Natural killer cell treated with Interleukin-12 subunit alpha and Interleukin-12 subunit beta and Interleukin-15 and Interleukin-18, amount 100 ng/mL, for 72 hours (primary cell): ENCODE results near the gene RBBP5. TPM values are rescaled to one million over a fixed set of nuclear protein-coding genes. Genes with fewer than 3 reads are reported as not detected.
"Not testable (repeated sequence)": the region's sequence is repeated elsewhere in the genome, so short reads cannot be mapped to it uniquely, and the experiment has no call there.

Source experiments
- ATAC-seq, 2 donors: fragments of 150-1000 bp; cut with Tn5 transposase in 1 of 2; sonication (Bioruptor Pico), chemical (Tn5 transposase) in 1 of 2; 2 replicates each; pipeline ENCODE4 v1.10.0; 2021
- DNase-seq: peaks from one replicate; pipeline ENCODE4 v3.0.0; 2022; ENCODE audit warnings: low spot score
- H3K27ac Mint-ChIP-seq, 2 donors: 1 replicate in 1 of 2; 2 replicates in 1 of 2; pipeline ENCODE4 v1.8.0; 2022; ENCODE audit warnings: mixed read lengths in 2 of 2, mild to moderate bottlenecking in 1 of 2, moderate library complexity in 1 of 2
- H3K27me3 Mint-ChIP-seq, 2 donors: 1 replicate in 1 of 2; 2 replicates in 1 of 2; pipeline ENCODE4 v1.8.0; 2022; ENCODE audit warnings: mixed read lengths in 2 of 2
- H3K36me3 Mint-ChIP-seq: one replicate; pipeline ENCODE4 v1.8.0; 2022; ENCODE audit warnings: mixed read lengths
- H3K4me1 Mint-ChIP-seq, 2 donors: 1 replicate in 1 of 2; 2 replicates in 1 of 2; pipeline ENCODE4 v1.8.0; 2022; ENCODE audit warnings: low read depth in 2 of 2, mixed read lengths in 2 of 2, mild to moderate bottlenecking in 1 of 2
- H3K4me3 Mint-ChIP-seq: one replicate; pipeline ENCODE4 v1.8.0; 2022; ENCODE audit warnings: mixed read lengths
- H3K9me3 Mint-ChIP-seq: 2 replicates; pipeline ENCODE4 v1.8.0; 2022; ENCODE audit warnings: mixed read lengths
- total RNA-seq, 2 donors: library from RNA; stranded (reverse); gene quantifications; one replicate each; pipeline ENCODE4 v1.2.3, GENCODE V29; 2022

The RBBP5 gene, protein sequence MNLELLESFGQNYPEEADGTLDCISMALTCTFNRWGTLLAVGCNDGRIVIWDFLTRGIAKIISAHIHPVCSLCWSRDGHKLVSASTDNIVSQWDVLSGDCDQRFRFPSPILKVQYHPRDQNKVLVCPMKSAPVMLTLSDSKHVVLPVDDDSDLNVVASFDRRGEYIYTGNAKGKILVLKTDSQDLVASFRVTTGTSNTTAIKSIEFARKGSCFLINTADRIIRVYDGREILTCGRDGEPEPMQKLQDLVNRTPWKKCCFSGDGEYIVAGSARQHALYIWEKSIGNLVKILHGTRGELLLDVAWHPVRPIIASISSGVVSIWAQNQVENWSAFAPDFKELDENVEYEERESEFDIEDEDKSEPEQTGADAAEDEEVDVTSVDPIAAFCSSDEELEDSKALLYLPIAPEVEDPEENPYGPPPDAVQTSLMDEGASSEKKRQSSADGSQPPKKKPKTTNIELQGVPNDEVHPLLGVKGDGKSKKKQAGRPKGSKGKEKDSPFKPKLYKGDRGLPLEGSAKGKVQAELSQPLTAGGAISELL
- 10 to 100 TPM; 23.8 to 24.7 TPM for total RNA-seq

DNA sequence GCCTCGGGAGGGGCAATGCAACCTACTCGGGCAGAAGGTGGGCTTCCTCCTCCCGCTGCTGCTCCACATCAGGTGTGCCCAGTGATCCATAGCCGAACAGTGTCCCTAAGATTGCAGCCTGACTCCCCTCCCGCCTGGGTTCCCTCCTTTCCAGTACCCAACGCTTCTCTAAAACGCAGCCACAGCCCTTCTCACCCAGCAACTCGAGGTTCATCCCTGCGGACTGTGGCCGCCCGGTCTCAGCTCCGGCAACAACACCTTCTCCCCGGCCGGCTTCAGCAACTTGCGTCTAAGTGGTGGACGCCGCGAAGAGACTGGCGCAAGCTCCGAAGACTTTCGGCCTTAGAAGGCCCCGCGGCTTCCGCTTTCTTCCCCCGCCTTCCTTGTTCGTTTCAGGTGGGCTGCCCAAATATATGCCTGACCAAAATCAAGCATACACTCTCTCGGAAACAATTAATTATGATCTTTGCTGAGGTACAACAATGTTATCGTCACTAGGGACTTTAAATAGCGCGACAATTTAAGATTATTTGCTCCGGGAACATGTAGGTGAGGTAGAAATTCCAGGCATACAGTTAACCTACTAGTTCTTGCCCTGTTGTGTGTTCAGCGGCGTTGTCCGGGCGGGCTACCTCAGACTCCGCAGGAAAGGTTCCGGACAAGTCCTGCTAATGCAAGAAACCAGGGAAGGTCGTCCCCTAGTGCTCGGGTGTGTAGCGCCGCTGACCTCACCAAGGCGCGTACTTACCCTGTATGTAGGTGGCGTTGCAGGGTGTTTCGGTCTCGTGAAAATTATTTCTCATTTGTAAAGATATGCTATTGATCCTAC is at the start of gene RBBP5:
Gene RBBP5, minus strand, starts transcription at position 319 of the 829 bp plus-strand sequence. Its CDS starts 105 bp downstream, at position 214.
- Mint-ChIP-seq H3K4me1 (peaks cover 34 to 40% of the 10 kb centered on the region in 2 donors), H3K4me3 (peak within 1 kb of the TSS; percentile 100), H3K36me3 (peaks cover 13% of the 10 kb centered on the region), H3K9me3 (no peaks in the 10 kb centered on the region), H3K27me3 (no peaks in the 10 kb centered on the region), H3K27ac (peak within 1 kb of the TSS; percentile 99 to 100)
- ATAC-seq, result peak; percentile 99 to 100
- DNase-seq, result peak; percentile 95

DNA sequence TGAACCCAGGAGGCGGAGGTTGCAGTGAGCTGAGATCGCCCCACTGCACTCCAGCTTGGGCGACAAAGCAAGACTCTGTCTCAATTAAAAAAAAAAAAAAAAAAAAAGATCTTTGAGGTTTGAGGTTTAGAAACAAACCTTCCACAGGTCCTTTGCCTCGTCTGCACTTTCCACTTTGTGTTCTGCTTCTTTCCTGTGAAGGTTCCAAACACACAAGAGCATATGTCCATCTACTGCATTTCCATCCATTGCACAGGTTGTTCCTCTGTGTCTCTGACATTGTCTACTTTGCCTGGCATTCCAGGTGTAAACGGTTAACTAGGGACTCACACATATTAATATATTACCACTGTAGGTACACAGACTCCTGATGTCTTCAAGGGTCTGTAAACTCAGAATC is 49.6 kb upstream of the RBBP5 start:
- Mint-ChIP-seq H3K36me3 (peaks cover 18% of the 10 kb centered on the region), H3K4me3 (no peak overlapping the region), H3K27me3 (no peaks in the 10 kb centered on the region), H3K9me3 (no peaks in the 10 kb centered on the region), H3K4me1 (peaks cover 18 to 23% of the 10 kb centered on the region in 2 donors), H3K27ac (no peak overlapping the region)
- DNase-seq (no peak), ATAC-seq (no peak)

DNA sequence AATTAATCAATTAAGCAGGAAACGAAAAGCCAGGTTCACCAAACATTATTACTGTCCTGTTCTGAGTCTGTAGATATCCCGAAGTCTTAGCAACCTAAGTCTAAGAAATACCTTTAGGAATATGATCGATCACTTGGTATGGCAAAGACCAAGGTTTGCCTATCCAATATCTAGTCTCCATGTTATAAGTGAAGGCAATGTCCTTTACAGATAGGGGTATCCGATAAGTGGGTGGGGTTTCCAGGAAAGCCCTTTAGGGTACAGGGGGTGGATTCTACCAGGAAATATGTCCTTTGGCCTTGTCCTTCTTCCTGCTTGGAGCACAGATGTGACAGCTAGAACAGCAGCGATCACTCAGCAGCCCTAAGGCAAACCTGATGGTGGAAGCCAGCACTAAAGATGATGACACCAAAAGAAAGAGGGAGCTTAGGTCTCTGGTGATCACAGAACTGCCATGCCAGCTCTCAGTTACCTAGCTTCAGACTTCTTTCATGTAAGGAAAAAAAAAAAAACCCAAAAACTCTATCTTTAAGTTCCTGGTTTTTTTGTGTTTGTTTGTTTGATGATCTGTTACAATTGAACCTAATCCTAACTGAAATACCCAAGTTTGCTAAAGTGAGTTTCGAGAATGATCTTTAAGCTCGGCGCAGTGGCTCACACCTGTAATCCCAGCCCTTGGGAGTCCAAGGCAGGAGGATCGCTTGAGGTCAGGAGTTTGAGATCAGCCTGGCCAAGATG is 48.9 kb upstream of the RBBP5 start:
- peaks cover 19% of the 10 kb centered on the region for H3K36me3 Mint-ChIP-seq
- ATAC-seq (no peak), DNase-seq (no peak)
- H3K4me3 Mint-ChIP-seq, result no peak overlapping the region
- no peaks in the 10 kb centered on the region for H3K9me3 Mint-ChIP-seq
- H3K27me3 Mint-ChIP-seq, result no peaks in the 10 kb centered on the region
- no peak overlapping the region for H3K27ac Mint-ChIP-seq
- peaks cover 16 to 23% of the 10 kb centered on the region in 2 donors for H3K4me1 Mint-ChIP-seq

DNA sequence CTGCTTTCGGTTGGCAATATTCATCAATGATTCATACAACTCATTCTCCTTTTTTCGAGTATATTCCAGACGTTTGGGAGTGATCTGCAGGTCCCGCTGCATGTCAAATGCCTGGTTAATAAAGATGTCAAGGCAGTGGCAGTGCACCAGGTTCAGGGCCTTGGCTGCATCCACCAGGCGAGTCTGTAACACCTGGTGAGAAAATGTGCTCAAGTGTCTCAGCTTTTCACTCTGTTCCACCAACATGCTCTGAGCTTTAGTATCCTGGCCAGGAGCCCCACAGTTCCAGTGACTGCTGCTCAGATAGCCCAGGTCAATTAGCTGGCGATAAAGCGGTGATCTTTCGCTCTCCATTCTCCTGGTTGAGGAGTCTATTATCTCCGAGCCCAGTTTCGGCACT is 47.5 kb upstream of the RBBP5 start:
- Mint-ChIP-seq H3K4me3 (no peak overlapping the region), H3K4me1 (peaks cover 12 to 23% of the 10 kb centered on the region in 2 donors), H3K9me3 (no peaks in the 10 kb centered on the region), H3K27ac (no peak overlapping the region), H3K36me3 (peaks cover 19% of the 10 kb centered on the region), H3K27me3 (no peaks in the 10 kb centered on the region)
- DNase-seq, result no peak
- no peak for ATAC-seq

DNA sequence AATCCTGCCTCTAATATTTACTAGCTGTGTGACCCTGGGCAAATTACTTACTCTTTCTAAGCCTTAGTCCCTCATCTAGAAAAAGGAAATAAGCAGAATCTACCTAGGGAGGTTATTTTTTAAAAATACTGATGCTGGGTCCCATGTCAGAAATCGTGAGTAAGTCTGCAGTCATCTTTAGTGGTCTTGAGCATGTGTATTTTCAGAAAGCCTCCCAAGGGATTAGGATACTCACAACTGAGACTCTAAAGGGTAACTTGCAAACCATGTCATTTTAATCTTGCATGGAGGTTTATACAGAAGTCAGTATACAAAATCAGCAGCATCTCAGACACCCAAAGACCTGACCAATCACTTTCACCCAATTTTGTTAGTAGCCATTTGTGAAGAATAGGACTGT is 46.5 kb upstream of the RBBP5 start:
- no peaks in the 10 kb centered on the region for H3K9me3 Mint-ChIP-seq
- H3K36me3 Mint-ChIP-seq, result peaks cover 24% of the 10 kb centered on the region
- DNase-seq (no peak), ATAC-seq (no peak)
- no peaks in the 10 kb centered on the region for H3K27me3 Mint-ChIP-seq
- no peak overlapping the region for H3K4me3 Mint-ChIP-seq
- H3K27ac Mint-ChIP-seq, result peak overlapping the region in 1 of 2 donors; percentile 12
- peaks cover 12 to 28% of the 10 kb centered on the region in 2 donors for H3K4me1 Mint-ChIP-seq

DNA sequence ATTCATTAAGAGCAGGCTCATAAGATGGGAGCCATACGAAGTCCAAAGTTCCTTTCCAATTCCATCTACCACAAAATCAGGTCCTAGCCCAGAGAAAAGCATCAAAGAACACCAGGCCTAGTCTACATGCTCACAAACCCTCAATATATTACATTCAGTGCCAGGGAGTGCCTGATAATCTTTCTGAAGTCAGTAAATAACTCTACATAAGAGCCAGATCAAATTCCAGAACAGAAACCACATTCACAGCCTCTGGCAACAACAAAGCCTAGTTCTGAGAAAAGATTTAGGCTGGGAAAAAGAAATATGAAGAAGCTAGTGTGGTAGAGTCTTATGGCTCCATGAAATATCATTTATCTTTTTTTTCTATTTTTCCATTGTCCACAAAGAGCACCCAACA is 40.5 kb upstream of the RBBP5 start:
- no peak for DNase-seq
- ATAC-seq, result no peak
- Mint-ChIP-seq H3K36me3 (peaks cover 36% of the 10 kb centered on the region), H3K27ac (no peak overlapping the region), H3K4me3 (no peak overlapping the region), H3K4me1 (peaks cover 0 to 10% of the 10 kb centered on the region in 2 donors), H3K27me3 (no peaks in the 10 kb centered on the region), H3K9me3 (no peaks in the 10 kb centered on the region)

DNA sequence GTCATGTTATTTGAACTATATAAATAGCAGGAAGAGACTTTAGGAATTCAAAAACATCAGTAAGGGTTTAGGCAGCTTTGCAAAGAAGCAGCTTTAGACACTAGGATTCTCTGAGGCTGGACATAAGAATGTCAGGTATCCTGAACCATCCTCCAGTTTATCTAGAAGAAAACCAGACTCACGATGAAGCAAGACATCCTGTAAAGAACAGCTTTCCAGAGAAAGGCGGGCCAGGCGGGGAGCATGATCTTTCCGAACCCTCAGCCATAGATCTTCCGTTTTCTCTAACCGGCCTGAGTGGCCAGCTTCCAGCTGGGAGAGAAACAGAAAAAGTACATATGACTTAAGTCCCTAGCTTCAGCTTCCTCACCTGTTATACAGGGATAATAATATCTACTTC is 39.3 kb upstream of the RBBP5 start:
- no peak for DNase-seq
- no peak overlapping the region for H3K4me3 Mint-ChIP-seq
- H3K36me3 Mint-ChIP-seq, result peaks cover 40% of the 10 kb centered on the region
- H3K4me1 Mint-ChIP-seq, result peaks cover 0 to 10% of the 10 kb centered on the region in 2 donors
- no peaks in the 10 kb centered on the region for H3K9me3 Mint-ChIP-seq
- H3K27ac Mint-ChIP-seq, result no peak overlapping the region
- ATAC-seq, result no peak
- no peaks in the 10 kb centered on the region for H3K27me3 Mint-ChIP-seq

DNA sequence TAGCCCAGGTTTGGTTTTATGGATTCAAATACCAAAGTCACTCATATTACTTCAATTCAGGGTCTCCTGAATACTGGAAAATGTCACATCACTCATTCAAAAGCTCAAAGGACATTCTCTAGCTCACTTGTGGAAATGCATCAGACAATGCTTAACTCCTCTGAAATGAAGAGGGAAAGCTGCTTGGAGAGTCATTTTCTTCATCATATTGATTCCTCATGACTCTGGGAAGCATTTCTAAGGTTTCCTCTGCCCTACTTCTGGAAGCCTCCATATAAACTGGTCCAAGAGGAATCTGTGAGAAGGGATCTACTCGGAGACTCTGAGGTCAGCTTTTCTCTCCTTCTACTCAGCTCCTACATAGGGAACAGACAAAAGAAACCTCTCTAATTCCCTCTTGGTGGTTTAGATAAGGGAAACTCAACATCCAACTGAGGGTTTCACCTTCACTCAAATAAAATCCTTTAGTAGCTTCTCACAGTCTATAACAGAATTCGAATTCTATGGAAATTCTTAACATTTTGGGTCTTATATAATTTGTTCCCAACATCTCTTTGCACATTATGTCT is 36.4 kb upstream of the RBBP5 start:
- peaks cover 0 to 5% of the 10 kb centered on the region in 2 donors for H3K4me1 Mint-ChIP-seq
- no peaks in the 10 kb centered on the region for H3K27me3 Mint-ChIP-seq
- H3K27ac Mint-ChIP-seq, result no peak overlapping the region
- peaks cover 43% of the 10 kb centered on the region for H3K36me3 Mint-ChIP-seq
- no peak for DNase-seq
- no peak for ATAC-seq
- H3K4me3 Mint-ChIP-seq, result no peak overlapping the region
- H3K9me3 Mint-ChIP-seq, result no peaks in the 10 kb centered on the region

DNA sequence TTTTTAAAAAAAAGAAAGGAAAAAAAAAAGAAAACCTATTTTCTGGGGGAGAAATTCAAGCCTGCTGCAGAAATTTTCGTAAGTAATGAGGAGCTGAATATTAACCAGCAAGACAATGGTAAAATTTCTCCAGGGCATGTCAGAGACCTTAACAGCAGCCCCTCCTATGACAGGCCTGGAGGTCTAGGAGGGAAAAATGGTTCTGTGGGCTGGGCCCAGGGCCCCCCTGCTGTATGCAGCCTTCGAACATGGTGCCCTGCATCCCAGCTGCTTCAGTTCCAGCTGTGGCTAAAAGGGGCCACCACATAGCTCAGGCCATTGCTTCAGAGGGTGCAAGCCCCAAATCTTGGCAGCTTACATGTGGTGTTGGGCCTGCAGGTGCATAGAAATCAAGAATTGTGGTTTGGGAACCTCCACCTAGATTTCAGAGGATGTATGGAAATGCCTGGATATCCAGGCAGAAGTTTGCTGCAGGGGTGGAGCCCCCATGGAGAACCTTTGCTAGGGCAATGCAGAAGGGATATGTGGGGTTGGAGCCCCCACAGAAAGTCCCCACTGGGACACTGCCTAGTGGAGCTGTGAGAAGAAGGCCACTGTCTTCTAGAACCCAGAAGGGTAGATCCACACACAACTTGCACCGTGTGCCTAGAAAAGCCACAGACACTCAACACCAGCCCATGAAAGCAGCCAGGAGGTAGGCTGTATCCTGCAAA is 34.0 kb upstream of the RBBP5 start:
- not testable (repeated sequence) for H3K27me3 Mint-ChIP-seq, H3K27ac Mint-ChIP-seq
- H3K36me3 Mint-ChIP-seq, result peaks cover 36% of the 10 kb centered on the region

DNA sequence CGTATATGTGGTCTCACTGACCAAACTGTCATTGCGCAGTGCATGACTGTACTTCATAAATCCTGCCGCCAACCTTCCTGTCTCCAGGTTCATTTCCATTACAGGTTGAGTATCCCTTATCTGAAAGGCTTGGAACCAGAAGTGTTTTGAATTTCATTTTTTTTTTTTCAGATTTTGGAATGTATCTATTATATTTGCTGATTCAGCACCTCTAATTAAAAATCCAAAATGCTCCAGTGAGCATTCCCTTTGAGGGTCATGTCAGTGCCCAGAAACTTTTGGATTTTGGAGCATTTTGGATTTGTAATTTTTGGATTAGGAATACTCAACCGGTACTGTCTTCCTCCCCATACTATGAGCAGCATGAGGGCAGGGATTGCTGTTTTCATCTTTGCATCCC is 30.7 kb upstream of the RBBP5 start:
- DNase-seq, result no peak
- no peak for ATAC-seq
- H3K27me3 Mint-ChIP-seq, result no peaks in the 10 kb centered on the region
- no peak overlapping the region for H3K27ac Mint-ChIP-seq
- H3K9me3 Mint-ChIP-seq, result no peaks in the 10 kb centered on the region
- H3K4me1 Mint-ChIP-seq, result no peaks in the 10 kb centered on the region
- H3K4me3 Mint-ChIP-seq, result no peak overlapping the region
- H3K36me3 Mint-ChIP-seq, result peaks cover 35% of the 10 kb centered on the region

More for the DNA sequence above, 34.0 kb upstream of the RBBP5 start:
- not testable (repeated sequence) for H3K4me3 Mint-ChIP-seq, DNase-seq, H3K9me3 Mint-ChIP-seq, H3K4me1 Mint-ChIP-seq, ATAC-seq

DNA sequence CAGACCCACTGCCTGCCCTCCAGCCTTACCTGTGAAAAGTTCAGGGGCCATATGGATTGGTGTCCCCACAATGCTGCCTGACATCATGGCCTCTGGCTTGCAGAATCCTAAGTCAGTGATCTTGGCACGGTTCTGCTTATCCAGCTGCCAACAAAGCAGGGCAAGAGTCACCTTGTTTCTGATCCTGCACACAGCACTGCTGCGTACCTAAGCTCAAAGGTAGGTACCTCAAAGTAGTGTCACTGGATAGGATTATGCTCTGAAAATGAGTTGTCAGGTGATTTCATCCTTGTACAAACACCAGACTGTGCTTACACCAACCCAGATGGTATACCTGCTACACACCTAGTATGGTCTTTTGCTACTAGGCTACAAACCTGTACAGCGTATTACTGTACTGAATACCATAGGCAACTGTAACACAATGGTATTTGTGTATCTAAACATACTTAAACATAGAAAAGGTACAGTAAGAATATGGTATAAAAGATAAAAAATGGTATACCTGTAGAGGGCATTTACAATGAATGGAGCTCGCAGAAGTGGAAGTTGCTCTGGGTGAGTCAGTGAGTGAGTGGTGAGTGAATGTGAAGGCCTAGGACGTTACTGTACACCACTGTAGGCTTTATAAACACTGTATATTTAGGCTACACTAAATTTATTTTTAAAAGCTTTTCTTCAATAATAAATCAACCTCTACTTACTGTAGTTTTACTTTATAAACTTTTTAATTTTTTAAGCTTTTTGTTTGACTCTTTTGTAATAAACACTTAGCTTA is 29.1 kb upstream of the RBBP5 start:
- H3K27ac Mint-ChIP-seq, result no peak overlapping the region
- ATAC-seq (no peak), DNase-seq (no peak)
- H3K36me3 Mint-ChIP-seq, result peaks cover 26% of the 10 kb centered on the region
- no peaks in the 10 kb centered on the region for H3K9me3 Mint-ChIP-seq
- no peak overlapping the region for H3K4me3 Mint-ChIP-seq
- no peaks in the 10 kb centered on the region for H3K4me1 Mint-ChIP-seq
- no peaks in the 10 kb centered on the region for H3K27me3 Mint-ChIP-seq

DNA sequence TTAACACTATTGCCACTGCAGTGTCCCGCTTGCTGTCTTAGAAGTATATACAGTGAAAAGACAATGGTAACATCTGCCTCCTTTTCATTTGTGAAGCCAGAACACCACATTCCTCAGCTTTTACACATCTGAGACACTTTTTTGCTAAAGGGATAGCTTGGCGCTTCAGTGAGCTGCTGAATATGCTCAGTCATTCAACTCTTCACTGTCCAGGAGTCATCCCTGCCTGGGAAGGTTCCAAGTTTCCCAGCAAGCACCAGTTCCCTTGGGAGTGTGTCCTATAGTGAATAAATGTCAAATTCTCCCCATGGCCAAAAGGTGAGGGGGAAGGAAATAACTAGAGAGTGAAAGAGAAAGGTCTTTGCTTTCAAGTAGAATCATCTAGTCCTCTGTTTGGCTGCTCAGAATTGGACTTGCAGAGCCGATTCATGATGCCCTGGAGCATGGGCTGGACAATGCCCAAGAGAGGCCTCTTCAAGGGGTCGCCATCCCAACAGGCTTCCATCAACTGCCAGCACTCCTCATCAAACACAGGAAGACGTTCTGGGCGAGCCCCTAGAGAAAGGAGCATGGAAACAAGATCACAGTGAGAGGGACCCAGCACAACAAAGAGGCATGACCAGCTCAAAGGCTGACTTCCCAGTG is 25.5 kb upstream of the RBBP5 start:
- no peak for ATAC-seq
- H3K4me3 Mint-ChIP-seq, result no peak overlapping the region
- H3K27me3 Mint-ChIP-seq, result no peaks in the 10 kb centered on the region
- H3K27ac Mint-ChIP-seq, result peak overlapping the region in 1 of 2 donors; percentile 57
- no peaks in the 10 kb centered on the region for H3K9me3 Mint-ChIP-seq
- peaks cover 18% of the 10 kb centered on the region for H3K36me3 Mint-ChIP-seq
- H3K4me1 Mint-ChIP-seq, result no peaks in the 10 kb centered on the region
- no peak for DNase-seq
